A204.1 (cell line): Measurements from ENCODE around the gene ANKS4B.
"Not testable (repeated sequence)": the region's sequence is repeated elsewhere in the genome, so short reads cannot be mapped to it uniquely, and the experiment has no call there.

Source experiments
- FAIRE-seq: peaks from 2 replicates; lab custom pipeline; 2012; peaks lifted over from hg19 to GRCh38; lab: Jason Lieb, UNC

ANKS4B gene

DNA sequence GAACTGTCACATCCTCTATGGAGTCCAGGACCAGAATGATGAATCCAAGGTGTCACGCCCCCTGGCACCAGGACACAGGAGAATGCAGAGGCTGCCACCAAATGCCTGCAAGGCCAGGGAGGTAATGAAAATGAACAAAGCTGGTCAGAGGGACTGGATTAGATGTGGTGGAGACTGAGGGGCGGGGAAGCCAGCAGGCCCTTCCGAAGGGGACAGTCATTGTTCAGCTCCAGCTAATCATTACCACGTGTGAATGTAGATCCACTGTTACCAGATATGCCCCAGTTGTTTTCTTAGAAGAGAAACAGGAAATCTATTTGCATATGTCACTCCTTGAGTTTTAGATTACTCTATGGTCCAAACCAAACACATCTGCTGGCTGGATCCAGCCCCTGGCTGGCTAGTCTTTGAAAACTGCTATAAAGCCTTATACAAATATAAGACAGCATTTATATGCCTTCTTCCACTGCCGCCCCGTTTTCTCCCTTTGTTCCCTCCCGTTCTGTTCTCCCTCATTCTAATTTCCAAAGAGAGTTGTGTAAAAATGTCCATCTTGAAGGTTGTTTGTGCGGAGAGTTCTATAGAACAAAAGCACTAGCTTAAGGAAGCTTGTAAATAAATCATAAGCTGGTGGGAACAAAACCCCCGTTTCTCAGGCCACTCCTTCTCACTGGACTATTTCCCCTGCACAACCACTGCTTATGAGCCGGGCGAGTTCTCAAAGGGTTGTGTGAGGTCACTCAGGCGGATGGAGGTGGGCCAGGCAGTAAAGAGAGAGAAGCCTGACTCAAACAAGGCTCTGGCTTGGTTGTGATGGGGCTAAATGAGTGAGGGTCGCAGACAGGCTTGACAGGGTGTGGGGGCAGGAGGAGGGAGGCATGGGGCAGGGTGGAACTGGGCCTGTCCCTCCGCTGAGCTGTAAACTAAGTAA is 30.4 kb downstream of the ANKS4B start:
- FAIRE-seq, result no peak

GRCh38 chr16:21264571-21265036 is 31.1 kb downstream of the ANKS4B start:
- FAIRE-seq, result no peak

DNA sequence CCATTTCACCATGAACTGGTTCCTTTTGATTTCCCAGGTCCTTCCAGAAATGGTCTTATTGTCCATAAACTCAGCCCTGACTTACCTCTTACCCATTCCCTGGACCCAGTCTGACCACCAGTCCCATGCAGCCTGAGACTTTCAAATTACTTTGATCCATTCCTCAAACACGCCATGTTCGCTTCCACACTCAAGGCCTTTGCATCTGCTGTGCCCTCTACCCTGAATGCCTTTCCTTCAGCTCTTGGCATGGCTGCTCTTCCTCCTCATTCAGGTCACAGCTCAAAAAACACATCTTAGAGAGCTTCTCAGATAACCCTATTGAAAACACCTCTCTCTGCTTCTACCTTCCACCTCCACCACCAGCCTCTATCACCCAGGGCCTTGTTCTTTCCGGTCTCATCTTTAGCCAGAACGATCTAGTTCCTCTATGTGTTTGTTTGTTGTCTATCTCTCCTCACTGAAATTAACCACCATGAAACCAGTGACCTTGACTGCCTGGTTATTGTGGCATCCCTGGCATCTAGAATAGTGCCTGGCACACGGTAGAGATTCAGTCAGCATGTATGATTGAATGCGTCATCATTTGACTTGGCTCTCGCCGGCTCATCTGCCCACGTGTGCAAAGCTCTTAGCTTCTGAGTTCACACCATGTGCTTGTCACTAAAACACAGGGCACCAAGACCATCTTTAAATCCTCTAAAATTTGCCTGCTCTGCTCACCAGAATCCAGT is 31.8 kb downstream of the ANKS4B start:
- FAIRE-seq, result no peak

DNA sequence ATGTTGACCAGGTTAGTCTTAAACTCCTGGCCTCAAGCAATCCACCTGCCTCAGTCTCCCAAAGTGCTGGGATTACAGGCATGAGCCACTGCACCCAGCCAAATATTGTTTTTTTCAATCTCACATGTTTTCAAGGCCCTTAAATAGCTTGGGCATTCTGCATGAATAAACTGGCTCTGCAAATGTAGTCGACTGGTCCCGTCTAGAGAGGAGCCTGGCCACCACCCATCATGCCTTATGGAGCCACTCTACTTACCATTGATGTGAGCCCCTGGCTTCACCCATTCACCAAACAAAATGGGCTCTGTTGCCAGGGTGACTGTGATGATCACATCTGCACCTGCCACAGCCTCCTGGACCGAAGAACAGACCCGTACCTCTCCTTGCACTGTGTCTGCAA is 33.8 kb downstream of the ANKS4B start:
- FAIRE-seq, result no peak

GRCh38 chr16:21268236-21268635 is 34.7 kb downstream of the ANKS4B start:
- FAIRE-seq, result no peak

DNA sequence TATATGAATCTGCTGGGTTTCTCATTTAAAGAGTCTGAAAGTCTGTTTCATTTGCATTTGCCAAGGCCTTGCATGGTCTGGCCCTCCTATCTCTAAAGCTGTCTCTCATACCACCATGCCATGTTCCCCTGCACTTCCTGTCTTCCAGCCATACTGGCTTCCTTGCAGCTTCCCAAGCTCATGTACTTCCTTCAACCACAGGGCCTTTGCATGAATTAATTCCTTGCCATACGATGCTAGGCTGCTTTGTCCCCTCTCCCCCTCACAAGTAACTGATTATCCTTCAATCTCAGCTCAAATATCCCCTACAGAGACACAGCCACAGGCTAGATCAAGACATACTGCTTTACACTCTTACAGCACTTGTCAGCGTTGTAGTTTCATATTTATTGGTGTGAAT is 38.8 kb downstream of the ANKS4B start:
- FAIRE-seq, result no peak

- not testable (repeated sequence) for FAIRE-seq
These were observed 39.3 kb downstream of the ANKS4B start for GRCh38 chr16:21272763-21273162.

DNA sequence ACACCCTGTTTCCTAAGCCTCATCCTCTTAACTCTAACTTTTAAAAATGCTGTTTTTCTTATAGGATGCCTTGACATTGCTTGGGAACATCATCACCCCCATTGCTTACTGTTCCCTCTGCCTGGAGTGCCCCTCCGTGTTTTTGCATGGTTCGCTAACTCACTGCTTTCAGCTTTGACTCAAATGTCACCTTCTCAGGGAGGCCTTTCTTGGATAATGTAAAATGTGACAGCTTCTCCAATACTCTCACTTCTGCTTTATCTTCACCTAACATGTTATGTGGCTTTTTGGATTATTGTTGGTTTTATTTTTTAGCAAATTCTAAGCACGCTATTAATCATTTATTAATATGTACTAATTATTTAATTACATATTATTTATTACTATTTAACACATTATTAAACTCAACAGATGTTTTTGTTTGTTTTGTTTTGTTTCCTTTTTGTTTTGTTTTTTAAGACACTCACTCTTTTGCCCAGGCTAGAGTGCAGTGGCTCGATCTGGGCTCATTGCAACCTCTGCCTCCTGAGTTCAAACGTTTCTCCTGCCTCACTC is 40.8 kb downstream of the ANKS4B start:
- no peak for FAIRE-seq

DNA sequence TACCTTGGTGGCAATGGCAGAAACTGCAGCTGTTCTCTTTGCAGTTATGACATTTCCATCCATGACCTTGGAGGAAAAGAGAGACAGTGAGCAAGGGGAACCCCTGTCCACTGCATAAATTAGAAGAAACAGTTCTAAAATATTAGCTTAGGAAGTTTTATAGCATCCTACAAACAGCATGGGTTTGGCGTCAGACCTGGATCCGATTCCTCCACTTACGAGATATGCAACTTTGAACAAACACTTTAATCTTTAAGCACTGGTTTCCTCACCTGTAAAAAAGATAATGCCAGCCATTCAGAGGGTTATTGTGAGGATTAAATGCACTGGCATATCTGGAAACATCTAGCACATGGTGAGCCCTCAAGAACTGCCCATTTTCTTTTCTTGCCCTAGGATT is 42.0 kb downstream of the ANKS4B start:
- no peak for FAIRE-seq

DNA sequence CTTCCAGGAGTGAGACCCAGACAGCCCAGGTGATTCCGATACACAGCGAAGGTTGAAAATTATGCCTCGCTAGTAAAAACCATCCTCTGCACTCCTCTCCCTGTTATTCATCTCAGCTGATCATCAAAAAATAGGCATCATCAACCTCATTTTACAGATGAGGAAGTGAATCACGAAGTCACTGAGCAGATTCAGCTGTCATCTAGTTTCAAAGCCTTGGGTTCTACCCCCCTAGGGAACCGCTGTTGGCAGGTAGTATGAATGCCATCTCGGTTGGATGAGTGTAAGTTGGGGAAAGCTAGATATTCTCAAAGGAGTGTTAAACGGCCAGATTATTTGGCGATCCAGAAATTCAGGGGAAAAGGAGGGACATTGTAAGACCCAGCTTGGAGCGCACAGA is 42.6 kb downstream of the ANKS4B start:
- no peak for FAIRE-seq

- FAIRE-seq, result no peak
These were observed 43.8 kb downstream of the ANKS4B start for GRCh38 chr16:21277045-21277926.

- no peak for FAIRE-seq
These were observed 44.6 kb downstream of the ANKS4B start, which contains the start of gene CRYM for GRCh38 chr16:21277927-21278706. Gene CRYM, minus strand, starts transcription at chr16:21278290. Its CDS starts 39 bp downstream, at chr16:21278251.

DNA sequence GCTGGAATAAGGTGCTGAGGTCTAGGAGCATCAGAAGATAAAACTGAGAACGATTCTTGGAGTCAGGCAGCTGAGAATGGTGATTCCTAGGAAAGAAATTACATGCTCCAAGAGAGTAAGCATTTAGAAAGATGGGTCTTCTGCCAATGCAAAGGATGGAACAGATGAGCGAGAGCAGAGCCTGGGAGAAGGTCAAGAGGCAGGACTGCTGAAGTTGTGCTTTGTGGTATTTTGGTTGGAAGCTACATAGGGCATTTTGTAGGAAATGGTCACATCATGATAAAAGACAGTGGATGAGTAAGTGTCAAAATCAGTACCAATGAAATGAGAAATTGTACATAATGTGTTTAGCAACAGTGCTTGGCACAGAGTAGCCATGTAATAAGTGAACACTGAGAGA is 46.0 kb downstream of the ANKS4B start:
- no peak for FAIRE-seq

DNA sequence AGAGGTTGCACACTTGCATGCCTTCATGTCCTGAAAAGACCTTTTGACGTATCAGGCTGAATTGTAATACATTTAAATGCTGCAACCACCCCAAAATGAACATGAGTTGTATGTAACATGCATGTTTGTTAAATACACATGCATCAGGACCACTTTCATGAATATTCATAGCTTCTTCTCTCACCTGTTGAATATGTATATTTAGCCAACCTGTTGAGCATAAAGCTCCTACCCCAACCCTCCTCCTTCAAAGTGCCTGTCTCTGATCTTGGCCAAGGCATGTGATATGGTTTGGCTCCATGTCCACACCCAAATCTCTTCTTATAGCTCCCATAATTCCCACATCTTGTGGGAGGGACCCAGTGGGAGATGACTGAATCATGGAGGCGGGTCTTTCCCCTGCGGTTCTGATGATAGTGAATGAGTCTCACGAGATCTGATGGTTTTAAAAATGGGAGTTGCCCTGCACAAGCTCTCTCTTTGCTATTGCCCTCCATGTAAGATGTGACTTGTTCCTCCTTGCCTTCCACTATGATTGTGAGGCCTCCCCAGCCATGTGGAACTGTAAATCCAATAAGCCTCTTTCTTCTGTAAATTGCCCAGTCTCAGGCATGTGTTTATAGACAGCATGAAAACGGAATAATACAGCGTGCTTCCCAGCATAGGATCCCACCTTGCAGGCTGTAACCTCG is 48.3 kb downstream of the ANKS4B start:
- no peak for FAIRE-seq

- FAIRE-seq, result no peak
These were observed 50.2 kb downstream of the ANKS4B start for GRCh38 chr16:21283521-21284289.

DNA sequence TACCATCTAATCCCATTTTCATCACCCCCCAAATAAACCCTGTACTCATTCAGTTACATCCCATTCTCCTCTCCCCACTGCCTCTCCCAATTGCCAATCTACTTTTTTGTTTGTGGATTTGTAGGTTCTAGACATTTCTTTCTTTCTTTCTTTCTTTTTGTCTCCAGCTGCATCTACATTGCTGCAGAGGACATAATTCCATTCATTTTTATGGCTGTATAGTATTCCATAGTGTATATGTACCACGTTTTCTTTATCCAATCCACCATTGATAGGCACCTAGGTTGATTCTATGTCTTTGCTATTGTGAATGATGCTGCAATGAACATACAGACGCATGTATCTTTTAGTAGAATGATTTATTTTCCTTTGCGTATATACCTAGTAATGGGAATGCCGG is 50.9 kb downstream of the ANKS4B start:
- FAIRE-seq, result no peak

DNA sequence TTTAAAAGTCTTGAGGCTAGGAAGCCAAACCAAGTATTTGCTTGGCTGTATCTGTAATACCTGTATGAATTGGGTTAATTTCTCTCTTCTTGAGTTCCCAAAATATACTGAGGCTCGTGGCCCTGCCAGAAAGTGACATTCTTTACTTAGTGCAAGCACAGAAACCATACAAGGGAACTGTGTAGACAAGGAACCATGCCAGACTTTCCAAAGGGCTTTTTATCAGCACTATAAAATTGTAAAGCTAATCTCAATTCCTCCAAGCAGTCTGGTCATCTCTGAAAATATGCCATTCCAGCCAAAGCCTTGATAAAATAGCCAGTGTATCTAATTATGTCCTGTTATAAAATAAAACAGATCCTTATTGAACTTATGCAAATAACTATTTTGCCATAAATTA is 51.8 kb downstream of the ANKS4B start:
- FAIRE-seq, result no peak

GRCh38 chr16:21289789-21290188 is 56.3 kb downstream of the ANKS4B start:
- FAIRE-seq, result not testable (repeated sequence)

DNA sequence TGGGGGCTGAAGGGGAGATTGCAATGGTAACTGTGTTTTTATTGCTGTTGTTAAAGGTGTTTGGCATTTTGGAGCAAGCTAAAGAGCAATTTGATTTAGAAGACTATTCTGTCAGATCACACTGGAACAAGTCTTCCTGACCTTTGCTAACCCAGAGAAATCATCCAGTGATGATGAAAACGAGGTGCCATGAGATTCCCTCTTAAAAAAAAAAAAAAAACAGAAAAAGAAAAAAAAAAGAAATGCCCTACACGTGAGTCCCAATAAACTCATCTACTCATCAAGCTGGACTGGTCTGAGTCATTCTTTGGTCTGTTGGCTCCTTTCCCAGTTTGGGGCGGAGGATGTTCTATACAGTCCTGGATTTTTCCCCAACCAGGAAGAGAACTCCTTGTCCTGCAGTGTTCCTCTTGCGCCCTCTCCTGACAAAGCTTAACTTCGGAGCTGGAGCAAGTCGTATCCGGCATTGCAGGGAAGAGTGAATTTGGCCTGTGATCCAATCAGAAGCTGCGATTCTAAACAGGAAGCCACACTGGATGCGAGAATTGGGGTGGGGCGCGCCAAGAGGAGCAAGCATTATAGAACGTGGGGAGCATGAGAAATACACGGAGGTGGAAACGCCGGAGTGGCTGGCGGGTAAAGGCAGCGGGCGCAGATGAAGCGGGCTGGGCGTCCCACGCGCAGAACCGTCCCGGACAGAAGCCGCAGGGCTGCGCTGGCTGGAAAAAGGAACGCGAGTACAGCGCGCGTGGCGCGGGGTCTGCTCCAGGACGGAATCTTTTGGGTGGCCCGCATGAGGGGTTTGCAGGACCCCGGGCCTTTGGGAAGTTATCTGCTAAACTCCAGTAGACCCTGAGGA is 67.0 kb downstream of the ANKS4B start:
- peak; percentile 99 for FAIRE-seq
